GM23338 (cell line): ENCODE data around the gene LYZL2. TPM values are rescaled to one million over a fixed set of nuclear protein-coding genes. Genes with fewer than 3 reads are reported as not detected.

Experiments
- ATAC-seq: fragments of 200-7000 bp; cut with Tn5 transposase; 3 replicates; pipeline ENCODE4 v1.9.1; 2020
- DNase-seq: peaks from one replicate; pipeline ENCODE4 v3.0.0-alpha.2; 2015; ENCODE audit warnings: low spot score
- H2AFZ ChIP-seq: fragments of 200-600 bp; sonication (generic); 2 replicates; pipeline ENCODE4 v1.8.0; 2016; ENCODE audit warnings: antibody characterized with exemption, mild to moderate bottlenecking, moderate library complexity
- H3F3A ChIP-seq: fragments of 200-600 bp; sonication (generic); replicated peaks from 2 replicates; pipeline ENCODE4 v1.8.0; 2017; ENCODE audit warnings: antibody characterized with exemption, mixed run types, low read depth
- H3K27ac ChIP-seq: fragments of 200-600 bp; sonication (generic); 2 replicates; pipeline ENCODE4 v1.6.1; 2016; ENCODE audit warnings: low read depth
- H3K27me3 ChIP-seq: fragments of 200-600 bp; sonication (generic); 2 replicates; pipeline ENCODE4 v1.8.0; 2016; ENCODE audit warnings: mild to moderate bottlenecking, mixed run types, moderate library complexity; ENCODE audit not compliant: insufficient read depth
- H3K36me3 ChIP-seq: fragments of 200-600 bp; sonication (generic); 2 replicates; pipeline ENCODE4 v1.8.0; 2016; ENCODE audit warnings: mild to moderate bottlenecking; ENCODE audit not compliant: insufficient read depth
- H3K4me1 ChIP-seq: fragments of 200-600 bp; sonication (generic); 2 replicates; pipeline ENCODE4 v1.8.0; 2016; ENCODE audit warnings: mild to moderate bottlenecking, moderate library complexity; ENCODE audit not compliant: insufficient read depth
- H3K4me2 ChIP-seq: fragments of 200-600 bp; sonication (generic); 2 replicates; pipeline ENCODE4 v1.7.1; 2017; ENCODE audit warnings: mixed run types
- H3K4me3 ChIP-seq: fragments of 200-600 bp; sonication (generic); 2 replicates; pipeline ENCODE4 v1.6.1; 2016; ENCODE audit warnings: mixed run types
- H3K79me2 ChIP-seq: fragments of 200-600 bp; sonication (generic); replicated peaks from 2 replicates; pipeline ENCODE4 v1.8.0; 2017; ENCODE audit warnings: mild to moderate bottlenecking; ENCODE audit not compliant: insufficient read depth
- H3K9me2 ChIP-seq: fragments of 200-600 bp; sonication (generic); 2 replicates; pipeline ENCODE4 v1.8.0; 2017; ENCODE audit not compliant: insufficient read depth
- H4K20me1 ChIP-seq: fragments of 200-600 bp; sonication (generic); replicated peaks from 2 replicates; pipeline ENCODE4 v1.8.0; 2017; ENCODE audit warnings: mild to moderate bottlenecking; ENCODE audit not compliant: insufficient read depth
- H3K27ac Mint-ChIP-seq: 2 replicates; pipeline ENCODE4 v1.8.0; 2020; ENCODE audit warnings: inconsistent platforms, mild to moderate bottlenecking, moderate library complexity, mixed read lengths
- H3K27me3 Mint-ChIP-seq: 3 replicates; pipeline ENCODE4 v1.8.0; 2022; ENCODE audit warnings: low read depth, mild to moderate bottlenecking, moderate library complexity, mixed read lengths, inconsistent platforms; ENCODE audit not compliant: insufficient read depth, poor library complexity
- H3K36me3 Mint-ChIP-seq: 3 replicates; pipeline ENCODE4 v1.8.0; 2021; ENCODE audit warnings: low read depth, mild to moderate bottlenecking, inconsistent platforms, moderate library complexity, mixed read lengths
- H3K4me1 Mint-ChIP-seq: 3 replicates; pipeline ENCODE4 v1.8.0; 2020; ENCODE audit warnings: mild to moderate bottlenecking, inconsistent platforms, mixed read lengths
- H3K4me3 Mint-ChIP-seq: 3 replicates; pipeline ENCODE4 v1.8.0; 2021; ENCODE audit warnings: moderate library complexity, mild to moderate bottlenecking, inconsistent platforms, mixed read lengths
- H3K9me3 Mint-ChIP-seq: 3 replicates; pipeline ENCODE4 v1.8.0; 2020; ENCODE audit warnings: moderate library complexity, mild to moderate bottlenecking, inconsistent platforms, mixed read lengths
- CREB1 ChIP-seq: fragments of 250-450 bp; sonication (Bioruptor Pico); IDR thresholded peaks from 2 replicates; pipeline ENCODE4 v1.5.0; 2020; ENCODE audit warnings: low read depth, mild to moderate bottlenecking, moderate library complexity
- EZH2 ChIP-seq: fragments of 200-600 bp; sonication (generic); IDR thresholded peaks from one replicate; pipeline ENCODE4 v1.8.0; 2017; ENCODE audit warnings: antibody characterized with exemption, mild to moderate bottlenecking, low read depth; ENCODE audit not compliant: unreplicated experiment
- EZH2phosphoT487 ChIP-seq: fragments of 200-600 bp; sonication (generic); IDR thresholded peaks from one replicate; pipeline ENCODE4 v1.8.1; 2018; ENCODE audit warnings: antibody characterized with exemption; ENCODE audit not compliant: unreplicated experiment
- JUNB ChIP-seq: IDR thresholded peaks from one replicate; pipeline ENCODE4 v1.6.1; 2016; ENCODE audit warnings: antibody characterized with exemption; ENCODE audit not compliant: unreplicated experiment
- NANOG ChIP-seq: IDR thresholded peaks from 2 replicates; pipeline ENCODE4 v1.6.1; 2016; ENCODE audit warnings: antibody characterized with exemption, borderline replicate concordance
- POLR2AphosphoS5 ChIP-seq: IDR thresholded peaks from 2 replicates; pipeline ENCODE4 v1.6.1; 2016; ENCODE audit warnings: antibody characterized with exemption, low read depth
- STAT1 ChIP-seq: IDR thresholded peaks from one replicate; pipeline ENCODE4 v1.6.1; 2016; ENCODE audit warnings: antibody characterized with exemption; ENCODE audit not compliant: unreplicated experiment
- ZNF114 ChIP-seq: fragments of 250-450 bp; sonication (Bioruptor Pico); IDR thresholded peaks from 2 replicates; pipeline ENCODE4 v1.5.0; 2020; ENCODE audit warnings: mild to moderate bottlenecking, moderate library complexity
- ZNF331 ChIP-seq: fragments of 250-450 bp; sonication (Bioruptor Pico); IDR thresholded peaks from 2 replicates; pipeline ENCODE4 v1.5.0; 2020; ENCODE audit warnings: low read depth, mild to moderate bottlenecking, moderate library complexity
- polyA plus RNA-seq: library from polyadenylated mRNA; unstranded; fragments of >200 nt; fragmentation: Nextera tagmentation; extraction: Ambion mirVana; gene quantifications from 2 replicates; pipeline ENCODE4 v1.2.1, GENCODE V29; 2016
- total RNA-seq: library from RNA; depleted of rRNA; stranded (reverse); fragments of >200 nt; shearing (Covaris generic); gene quantifications from 2 replicates; pipeline ENCODE4 v1.2.3, GENCODE V29; 2014
- TF ChIP-seq, protein P1 (sequence below), 2 experiments: fragments of 200-600 bp in 1 of 2; sonication (generic) in 1 of 2; conservative IDR thresholded peaks; 2 replicates each; pipeline versions ENCODE4 v1.5.1 to v1.6.1; 2016 to 2017; ENCODE audit warnings: antibody characterized with exemption in 2 of 2, low read depth in 2 of 2, mild to moderate bottlenecking in 2 of 2, moderate library complexity in 1 of 2
- TF ChIP-seq, protein P2 (sequence below): fragments of 250-450 bp; sonication (Bioruptor Pico); IDR thresholded peaks from 2 replicates; pipeline ENCODE4 v1.5.0; 2020; ENCODE audit warnings: mild to moderate bottlenecking, moderate library complexity
- TF ChIP-seq, protein P3 (sequence below): IDR thresholded peaks from 2 replicates; pipeline ENCODE4 v1.6.1; 2016; ENCODE audit warnings: antibody characterized with exemption
- TF ChIP-seq, protein P4 (sequence below): IDR thresholded peaks from one replicate; pipeline ENCODE4 v1.6.1; 2018; ENCODE audit warnings: antibody characterized with exemption; ENCODE audit not compliant: unreplicated experiment

LYZL2 gene
- total and polyA plus RNA-seq, 2 experiments from 2014 or later: not detected

GRCh38 chr10:30565449-30565848, 64.1 kb downstream of the LYZL2 start (continued):
- TF ChIP-seq, protein P1, sequence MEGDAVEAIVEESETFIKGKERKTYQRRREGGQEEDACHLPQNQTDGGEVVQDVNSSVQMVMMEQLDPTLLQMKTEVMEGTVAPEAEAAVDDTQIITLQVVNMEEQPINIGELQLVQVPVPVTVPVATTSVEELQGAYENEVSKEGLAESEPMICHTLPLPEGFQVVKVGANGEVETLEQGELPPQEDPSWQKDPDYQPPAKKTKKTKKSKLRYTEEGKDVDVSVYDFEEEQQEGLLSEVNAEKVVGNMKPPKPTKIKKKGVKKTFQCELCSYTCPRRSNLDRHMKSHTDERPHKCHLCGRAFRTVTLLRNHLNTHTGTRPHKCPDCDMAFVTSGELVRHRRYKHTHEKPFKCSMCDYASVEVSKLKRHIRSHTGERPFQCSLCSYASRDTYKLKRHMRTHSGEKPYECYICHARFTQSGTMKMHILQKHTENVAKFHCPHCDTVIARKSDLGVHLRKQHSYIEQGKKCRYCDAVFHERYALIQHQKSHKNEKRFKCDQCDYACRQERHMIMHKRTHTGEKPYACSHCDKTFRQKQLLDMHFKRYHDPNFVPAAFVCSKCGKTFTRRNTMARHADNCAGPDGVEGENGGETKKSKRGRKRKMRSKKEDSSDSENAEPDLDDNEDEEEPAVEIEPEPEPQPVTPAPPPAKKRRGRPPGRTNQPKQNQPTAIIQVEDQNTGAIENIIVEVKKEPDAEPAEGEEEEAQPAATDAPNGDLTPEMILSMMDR (conservative IDR thresholded peaks at IDR 0.05; ENCODE audit: low read depth in 2 of 2): no peak
- TF ChIP-seq STAT1 (no peak), CREB1 (no peak), ZNF331 (CRISPR knock-in tag) (no peak)

DNA sequence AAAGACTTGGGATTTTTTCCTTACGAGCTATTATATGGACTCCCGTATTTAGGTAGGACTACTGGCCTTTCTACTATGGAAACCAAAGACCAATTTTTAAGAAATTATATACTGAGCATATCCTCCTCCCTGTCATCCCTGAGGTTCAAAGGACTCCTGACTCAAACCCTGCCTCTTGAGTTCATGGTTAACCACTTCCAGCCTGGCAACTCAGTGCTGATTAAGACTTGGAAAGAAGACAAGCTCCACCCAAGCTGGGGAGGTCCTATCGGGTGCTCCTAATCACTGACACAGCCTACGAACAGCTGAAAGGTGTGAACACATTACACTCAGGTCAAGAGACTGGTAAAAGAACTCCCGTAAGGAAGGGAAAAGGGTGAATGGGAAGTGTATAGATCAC, 66.8 kb downstream of the LYZL2 start:
- TF ChIP-seq JUNB (no peak), CREB1 (no peak), EZH2 (no peak), NANOG (no peak), POLR2AphosphoS5 (no peak), EZH2phosphoT487 (no peak), ZNF114 (no peak), STAT1 (no peak), ZNF331 (CRISPR knock-in tag) (no peak)
- TF ChIP-seq, protein P2, sequence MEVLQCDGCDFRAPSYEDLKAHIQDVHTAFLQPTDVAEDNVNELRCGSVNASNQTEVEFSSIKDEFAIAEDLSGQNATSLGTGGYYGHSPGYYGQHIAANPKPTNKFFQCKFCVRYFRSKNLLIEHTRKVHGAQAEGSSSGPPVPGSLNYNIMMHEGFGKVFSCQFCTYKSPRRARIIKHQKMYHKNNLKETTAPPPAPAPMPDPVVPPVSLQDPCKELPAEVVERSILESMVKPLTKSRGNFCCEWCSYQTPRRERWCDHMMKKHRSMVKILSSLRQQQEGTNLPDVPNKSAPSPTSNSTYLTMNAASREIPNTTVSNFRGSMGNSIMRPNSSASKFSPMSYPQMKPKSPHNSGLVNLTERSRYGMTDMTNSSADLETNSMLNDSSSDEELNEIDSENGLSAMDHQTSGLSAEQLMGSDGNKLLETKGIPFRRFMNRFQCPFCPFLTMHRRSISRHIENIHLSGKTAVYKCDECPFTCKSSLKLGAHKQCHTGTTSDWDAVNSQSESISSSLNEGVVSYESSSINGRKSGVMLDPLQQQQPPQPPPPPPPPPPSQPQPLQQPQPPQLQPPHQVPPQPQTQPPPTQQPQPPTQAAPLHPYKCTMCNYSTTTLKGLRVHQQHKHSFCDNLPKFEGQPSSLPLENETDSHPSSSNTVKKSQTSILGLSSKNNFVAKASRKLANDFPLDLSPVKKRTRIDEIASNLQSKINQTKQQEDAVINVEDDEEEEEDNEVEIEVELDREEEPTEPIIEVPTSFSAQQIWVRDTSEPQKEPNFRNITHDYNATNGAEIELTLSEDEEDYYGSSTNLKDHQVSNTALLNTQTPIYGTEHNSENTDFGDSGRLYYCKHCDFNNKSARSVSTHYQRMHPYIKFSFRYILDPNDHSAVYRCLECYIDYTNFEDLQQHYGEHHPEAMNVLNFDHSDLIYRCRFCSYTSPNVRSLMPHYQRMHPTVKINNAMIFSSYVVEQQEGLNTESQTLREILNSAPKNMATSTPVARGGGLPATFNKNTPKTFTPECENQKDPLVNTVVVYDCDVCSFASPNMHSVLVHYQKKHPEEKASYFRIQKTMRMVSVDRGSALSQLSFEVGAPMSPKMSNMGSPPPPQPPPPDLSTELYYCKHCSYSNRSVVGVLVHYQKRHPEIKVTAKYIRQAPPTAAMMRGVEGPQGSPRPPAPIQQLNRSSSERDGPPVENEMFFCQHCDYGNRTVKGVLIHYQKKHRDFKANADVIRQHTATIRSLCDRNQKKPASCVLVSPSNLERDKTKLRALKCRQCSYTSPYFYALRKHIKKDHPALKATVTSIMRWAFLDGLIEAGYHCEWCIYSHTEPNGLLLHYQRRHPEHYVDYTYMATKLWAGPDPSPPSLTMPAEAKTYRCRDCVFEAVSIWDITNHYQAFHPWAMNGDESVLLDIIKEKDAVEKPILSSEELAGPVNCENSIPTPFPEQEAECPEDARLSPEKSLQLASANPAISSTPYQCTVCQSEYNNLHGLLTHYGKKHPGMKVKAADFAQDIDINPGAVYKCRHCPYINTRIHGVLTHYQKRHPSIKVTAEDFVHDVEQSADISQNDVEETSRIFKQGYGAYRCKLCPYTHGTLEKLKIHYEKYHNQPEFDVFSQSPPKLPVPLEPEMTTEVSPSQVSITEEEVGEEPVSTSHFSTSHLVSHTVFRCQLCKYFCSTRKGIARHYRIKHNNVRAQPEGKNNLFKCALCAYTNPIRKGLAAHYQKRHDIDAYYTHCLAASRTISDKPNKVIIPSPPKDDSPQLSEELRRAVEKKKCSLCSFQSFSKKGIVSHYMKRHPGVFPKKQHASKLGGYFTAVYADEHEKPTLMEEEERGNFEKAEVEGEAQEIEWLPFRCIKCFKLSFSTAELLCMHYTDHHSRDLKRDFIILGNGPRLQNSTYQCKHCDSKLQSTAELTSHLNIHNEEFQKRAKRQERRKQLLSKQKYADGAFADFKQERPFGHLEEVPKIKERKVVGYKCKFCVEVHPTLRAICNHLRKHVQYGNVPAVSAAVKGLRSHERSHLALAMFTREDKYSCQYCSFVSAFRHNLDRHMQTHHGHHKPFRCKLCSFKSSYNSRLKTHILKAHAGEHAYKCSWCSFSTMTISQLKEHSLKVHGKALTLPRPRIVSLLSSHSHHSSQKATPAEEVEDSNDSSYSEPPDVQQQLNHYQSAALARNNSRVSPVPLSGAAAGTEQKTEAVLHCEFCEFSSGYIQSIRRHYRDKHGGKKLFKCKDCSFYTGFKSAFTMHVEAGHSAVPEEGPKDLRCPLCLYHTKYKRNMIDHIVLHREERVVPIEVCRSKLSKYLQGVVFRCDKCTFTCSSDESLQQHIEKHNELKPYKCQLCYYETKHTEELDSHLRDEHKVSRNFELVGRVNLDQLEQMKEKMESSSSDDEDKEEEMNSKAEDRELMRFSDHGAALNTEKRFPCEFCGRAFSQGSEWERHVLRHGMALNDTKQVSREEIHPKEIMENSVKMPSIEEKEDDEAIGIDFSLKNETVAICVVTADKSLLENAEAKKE (CRISPR knock-in tag): no peak
- TF ChIP-seq, protein P3, sequence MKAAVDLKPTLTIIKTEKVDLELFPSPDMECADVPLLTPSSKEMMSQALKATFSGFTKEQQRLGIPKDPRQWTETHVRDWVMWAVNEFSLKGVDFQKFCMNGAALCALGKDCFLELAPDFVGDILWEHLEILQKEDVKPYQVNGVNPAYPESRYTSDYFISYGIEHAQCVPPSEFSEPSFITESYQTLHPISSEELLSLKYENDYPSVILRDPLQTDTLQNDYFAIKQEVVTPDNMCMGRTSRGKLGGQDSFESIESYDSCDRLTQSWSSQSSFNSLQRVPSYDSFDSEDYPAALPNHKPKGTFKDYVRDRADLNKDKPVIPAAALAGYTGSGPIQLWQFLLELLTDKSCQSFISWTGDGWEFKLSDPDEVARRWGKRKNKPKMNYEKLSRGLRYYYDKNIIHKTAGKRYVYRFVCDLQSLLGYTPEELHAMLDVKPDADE: no peak
- TF ChIP-seq, protein P4, sequence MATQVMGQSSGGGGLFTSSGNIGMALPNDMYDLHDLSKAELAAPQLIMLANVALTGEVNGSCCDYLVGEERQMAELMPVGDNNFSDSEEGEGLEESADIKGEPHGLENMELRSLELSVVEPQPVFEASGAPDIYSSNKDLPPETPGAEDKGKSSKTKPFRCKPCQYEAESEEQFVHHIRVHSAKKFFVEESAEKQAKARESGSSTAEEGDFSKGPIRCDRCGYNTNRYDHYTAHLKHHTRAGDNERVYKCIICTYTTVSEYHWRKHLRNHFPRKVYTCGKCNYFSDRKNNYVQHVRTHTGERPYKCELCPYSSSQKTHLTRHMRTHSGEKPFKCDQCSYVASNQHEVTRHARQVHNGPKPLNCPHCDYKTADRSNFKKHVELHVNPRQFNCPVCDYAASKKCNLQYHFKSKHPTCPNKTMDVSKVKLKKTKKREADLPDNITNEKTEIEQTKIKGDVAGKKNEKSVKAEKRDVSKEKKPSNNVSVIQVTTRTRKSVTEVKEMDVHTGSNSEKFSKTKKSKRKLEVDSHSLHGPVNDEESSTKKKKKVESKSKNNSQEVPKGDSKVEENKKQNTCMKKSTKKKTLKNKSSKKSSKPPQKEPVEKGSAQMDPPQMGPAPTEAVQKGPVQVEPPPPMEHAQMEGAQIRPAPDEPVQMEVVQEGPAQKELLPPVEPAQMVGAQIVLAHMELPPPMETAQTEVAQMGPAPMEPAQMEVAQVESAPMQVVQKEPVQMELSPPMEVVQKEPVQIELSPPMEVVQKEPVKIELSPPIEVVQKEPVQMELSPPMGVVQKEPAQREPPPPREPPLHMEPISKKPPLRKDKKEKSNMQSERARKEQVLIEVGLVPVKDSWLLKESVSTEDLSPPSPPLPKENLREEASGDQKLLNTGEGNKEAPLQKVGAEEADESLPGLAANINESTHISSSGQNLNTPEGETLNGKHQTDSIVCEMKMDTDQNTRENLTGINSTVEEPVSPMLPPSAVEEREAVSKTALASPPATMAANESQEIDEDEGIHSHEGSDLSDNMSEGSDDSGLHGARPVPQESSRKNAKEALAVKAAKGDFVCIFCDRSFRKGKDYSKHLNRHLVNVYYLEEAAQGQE: no peak
- Histone ChIP-seq H3K4me1 (no peaks in the 10 kb centered on the region; the same call in 1 of the 2 replicates), H3K4me3 (no peak overlapping the region), H3K36me3 (no peaks in the 10 kb centered on the region), H3K27me3 (no peaks in the 10 kb centered on the region), H3K79me2 (no peaks in the 10 kb centered on the region), H3K27ac (no peak overlapping the region), H2AFZ (no peak overlapping the region), H3K4me2 (no peak overlapping the region), H3F3A (no peaks in the 10 kb centered on the region), H4K20me1 (no peaks in the 10 kb centered on the region), H3K9me2 (no peaks in the 10 kb centered on the region)
- DNase-seq (no peak), ATAC-seq (no peak)
- H3K4me1 Mint-ChIP-seq: peaks cover 12% of the 10 kb centered on the region; the same call in 2 of the 3 replicates
- H3K27ac Mint-ChIP-seq: no peak overlapping the region
- H3K9me3 Mint-ChIP-seq: no peaks in the 10 kb centered on the region; the same call in 2 of the 3 replicates
- H3K4me3 Mint-ChIP-seq: no peak overlapping the region
- H3K36me3 Mint-ChIP-seq: no peaks in the 10 kb centered on the region
- no peaks in the 10 kb centered on the region for H3K27me3 Mint-ChIP-seq
